GM10248 (cell line): ENCODE data around the gene LGI4.
"Not testable (repeated sequence)": the region's sequence is repeated elsewhere in the genome, so short reads cannot be mapped to it uniquely, and the experiment has no call there.

Experiments used
- CTCF ChIA-PET: fragments of 300-600 bp; sonication (Branson Sonifier 250); formaldehyde crosslinking; extraction: SDS; loops from one replicate; lab custom pipeline; 2021; ENCODE audit warnings: antibody characterized with exemption; lab: Yijun Ruan, JAX
- POLR2A ChIA-PET: fragments of 350-650 bp; sonication (Branson Sonifier 250); formaldehyde crosslinking; extraction: SDS; loops from one replicate; lab custom pipeline; 2020; ENCODE audit warnings: antibody characterized with exemption; lab: Yijun Ruan, JAX
- DNase-seq: peaks from one replicate; pipeline ENCODE4 v3.0.0; 2012; ENCODE audit errors: extremely low spot score
- CTCF ChIP-seq: IDR thresholded peaks from 2 replicates; pipeline ENCODE4 v1.5.1; 2012; ENCODE audit warnings: mild to moderate bottlenecking, low read depth; ENCODE audit errors: extremely low read depth, missing control alignments, control extremely low read depth

The LGI4 gene

GRCh38 chr19:35104361-35104760, 30.5 kb downstream of the LGI4 start:
- TF ChIP-seq CTCF: no peak
- ChIA-PET POLR2A (no interaction called here), CTCF (no interaction called here)
- DNase-seq: no peak

GRCh38 chr19:35103614-35104013, 31.2 kb downstream of the LGI4 start:
- CTCF ChIA-PET, DNase-seq, POLR2A ChIA-PET: not testable (repeated sequence)

DNA sequence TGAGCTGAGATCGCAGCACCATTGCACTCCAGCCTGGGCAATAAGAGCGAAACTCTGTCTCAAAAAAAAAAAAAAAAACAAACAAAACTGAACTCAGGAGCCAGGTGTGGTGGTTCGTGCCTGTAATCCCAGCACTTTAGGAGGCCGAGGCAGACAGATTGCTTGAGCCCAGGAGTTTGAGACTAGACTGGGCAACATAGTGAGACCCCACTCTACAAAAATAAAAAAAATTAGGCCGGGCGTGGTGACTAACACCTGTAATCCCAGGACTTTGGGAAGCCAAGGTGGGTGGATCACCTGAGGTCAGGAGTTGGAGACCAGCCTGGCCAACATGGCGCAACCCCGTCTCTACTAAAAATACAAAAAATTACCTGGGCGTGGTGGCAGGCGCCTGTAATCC, 32.9 kb downstream of the LGI4 start:
- DNase-seq, POLR2A ChIA-PET: not testable (repeated sequence)
- CTCF ChIA-PET: interaction anchor here (3.1 kb wide), 1 partner anchor 13 kb away, joined by 15 read pairs; the partner anchor contains the start of gene FXYD3

DNA sequence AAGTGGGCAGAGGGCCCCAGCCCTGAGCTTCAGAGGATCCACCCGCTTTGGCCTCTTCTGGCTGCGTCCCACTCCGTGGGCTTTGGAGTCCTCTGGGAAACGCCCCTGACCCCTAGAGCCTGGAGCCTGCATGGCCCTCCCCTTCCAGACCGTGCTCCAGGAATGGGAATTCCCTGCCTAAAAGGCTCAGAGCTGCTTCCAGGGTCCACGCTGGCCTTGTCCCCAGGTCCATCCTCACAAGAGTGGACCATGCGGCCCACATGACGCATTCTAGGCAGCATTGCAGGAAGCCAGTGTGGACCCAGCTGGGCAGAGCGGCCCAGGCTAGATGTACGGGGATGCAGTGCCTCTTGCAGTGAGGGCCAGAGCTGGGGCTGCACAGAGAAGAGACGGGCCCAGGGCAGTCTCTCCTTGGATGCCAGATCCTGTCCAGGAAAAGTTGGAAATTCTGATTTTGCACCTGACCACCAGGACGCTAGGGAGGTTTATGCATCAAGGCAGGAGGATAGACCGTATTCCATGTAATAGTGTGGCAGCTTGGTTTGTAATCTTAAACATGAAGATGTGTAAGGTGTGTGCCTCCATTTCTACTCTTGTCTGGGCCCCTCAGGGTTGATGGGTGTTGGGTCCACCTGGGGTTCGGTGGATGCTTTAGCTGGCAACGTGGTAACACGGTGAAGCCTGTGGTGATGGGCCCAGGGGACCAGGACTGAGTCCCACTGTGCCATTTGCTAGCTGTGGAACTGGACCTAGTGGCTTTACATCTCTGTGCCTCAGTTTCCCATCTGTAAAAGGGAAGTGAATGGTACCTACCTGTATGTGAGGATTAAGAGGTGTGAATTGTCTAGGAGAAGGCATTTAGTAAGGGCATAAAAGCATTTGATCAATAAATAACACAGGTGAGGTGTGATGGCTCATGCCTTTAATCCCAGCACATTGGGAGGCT, 34.0 kb downstream of the LGI4 start:
- no peak for TF ChIP-seq CTCF
- DNase-seq: no peak
- POLR2A ChIA-PET: no interaction called here
- CTCF ChIA-PET: interaction anchor here (1.2 to 3.1 kb wide), 5 partner anchors 10 to 57 kb away, joined by 3 to 15 read pairs (median 4); partner anchors contain the start of gene FXYD3

DNA sequence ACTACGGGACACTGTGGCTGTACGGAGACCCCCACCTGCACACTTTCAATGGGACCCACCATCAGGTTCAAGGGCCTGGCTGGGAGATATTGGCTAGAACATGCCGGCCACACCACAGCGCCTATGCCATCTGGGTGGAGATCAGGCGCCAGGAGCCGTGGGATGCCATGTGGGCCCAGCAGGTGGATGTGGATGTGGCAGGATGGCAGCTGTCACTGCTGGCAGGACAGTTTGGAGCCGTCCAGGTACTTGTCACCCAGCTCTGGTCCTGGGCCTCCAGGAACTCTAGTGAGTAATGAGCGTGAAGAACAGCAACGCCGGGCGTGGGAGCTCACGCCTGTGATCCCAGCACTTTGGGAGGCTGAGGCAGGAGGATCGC, 35.0 kb downstream of the LGI4 start:
- no peak for DNase-seq
- CTCF ChIA-PET: interaction anchor here (1.3 to 3.1 kb wide), 5 partner anchors 9 to 56 kb away, joined by 3 to 15 read pairs (median 5); partner anchors contain the start of gene FXYD3
- no peak for TF ChIP-seq CTCF
- POLR2A ChIA-PET: no interaction called here

DNA sequence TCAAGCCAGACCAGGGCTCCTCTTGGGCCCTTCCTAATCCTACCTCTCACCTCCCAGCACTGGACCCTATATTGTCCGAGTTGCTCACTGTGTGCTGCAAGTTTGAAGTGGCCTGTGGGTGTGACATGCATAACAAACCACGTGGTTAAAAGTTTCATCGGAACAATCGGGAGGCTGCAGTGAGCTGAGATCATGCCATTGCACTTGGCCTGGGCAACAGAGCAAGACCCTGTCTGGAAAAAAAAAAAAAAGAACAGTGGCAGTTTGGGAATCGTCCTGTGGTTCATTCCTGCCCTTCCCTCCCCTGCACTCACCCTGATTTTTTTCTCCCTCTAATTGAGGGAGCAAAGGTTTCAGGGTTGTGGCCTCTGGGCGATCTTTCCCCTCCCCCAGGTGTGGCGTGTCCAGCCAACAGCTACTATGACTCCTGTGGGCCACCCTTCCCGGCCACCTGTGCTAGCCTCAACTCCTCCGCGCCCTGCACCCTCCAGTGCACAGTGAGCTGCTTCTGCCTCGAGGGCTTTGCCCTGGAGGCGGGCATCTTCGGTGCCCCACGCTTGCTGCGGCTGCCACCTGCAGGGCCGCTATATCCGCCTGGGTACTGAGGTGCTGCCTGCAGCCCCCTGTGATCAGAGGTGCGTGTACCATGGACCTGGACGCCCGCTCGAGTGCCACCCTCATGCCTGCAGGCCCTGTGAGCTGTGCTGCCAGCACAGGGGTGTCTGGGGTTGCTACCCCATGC, 35.5 kb downstream of the LGI4 start:
- POLR2A ChIA-PET: no interaction called here
- no peak for DNase-seq
- TF ChIP-seq CTCF: no peak
- CTCF ChIA-PET: interaction anchor here (0.9 to 3.1 kb wide), 5 partner anchors 12 to 37 kb away, joined by 3 to 15 read pairs (median 4); partner anchors contain the start of gene FXYD3

DNA sequence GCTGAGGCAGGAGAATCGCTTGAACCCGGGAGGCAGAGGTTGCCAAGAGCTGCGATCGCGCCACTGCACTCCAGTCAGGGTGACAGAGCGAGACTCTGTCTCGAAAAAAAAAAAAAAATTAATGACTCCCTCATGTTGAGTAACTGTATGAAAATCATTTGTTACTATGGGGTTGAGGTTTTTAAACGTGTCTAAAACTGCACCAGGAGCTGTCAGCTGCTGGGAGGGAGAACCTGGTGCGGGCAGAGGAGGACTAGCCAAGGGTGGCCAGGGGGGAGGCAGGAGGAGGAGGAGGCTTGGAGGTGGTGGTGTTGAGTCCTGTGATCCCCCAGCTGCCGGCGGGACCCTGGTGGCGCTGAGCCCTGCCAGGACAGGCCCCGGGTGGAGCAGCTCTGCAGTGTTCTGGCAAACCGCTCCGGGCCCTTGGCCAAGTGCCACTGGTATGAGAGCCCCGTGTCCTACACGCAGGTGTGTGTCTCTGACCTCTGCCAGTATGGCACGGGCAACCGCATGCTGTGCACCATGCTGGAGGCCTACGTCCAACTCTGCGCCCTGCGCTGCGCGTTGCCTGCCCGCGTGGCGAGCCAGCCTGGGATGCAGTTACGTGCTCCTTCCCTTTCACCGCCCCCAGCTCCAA, 36.3 kb downstream of the LGI4 start:
- TF ChIP-seq CTCF: no peak
- ChIA-PET POLR2A (no interaction called here), CTCF (interaction anchor here (0.9 to 1.8 kb wide), 3 partner anchors 12 to 37 kb away, joined by 4 to 9 read pairs (median 4); no protein-coding TSS in a partner anchor)
- no peak for DNase-seq
